HepG2 (cell line): ENCODE data around the gene MYH9. TPM values are rescaled to one million over a fixed set of nuclear protein-coding genes. Genes with fewer than 3 reads are reported as not detected.
A peak's percentile ranks its signal among the peaks of the same experiment; 100 is the strongest.

ENCODE experiments used
- CBFB ChIP-seq: sonication (generic); formaldehyde crosslinking; IDR thresholded peaks from 2 replicates; pipeline ENCODE4 v1.4.0; 2020; ENCODE audit warnings: missing genetic modification reagents
- CCAR2 ChIP-seq: fragments of 200-400 bp; formaldehyde crosslinking; optimal IDR thresholded peaks from 2 replicates; pipeline ENCODE3; 2018; ENCODE audit warnings: low read depth, mild to moderate bottlenecking, low read length, moderate library complexity
- ETV5 ChIP-seq: IDR thresholded peaks from 2 replicates; pipeline ENCODE4 v1.6.1; 2018; ENCODE audit warnings: missing biosample characterization, missing genetic modification reagents, inconsistent platforms, borderline replicate concordance
- HOMEZ ChIP-seq: IDR thresholded peaks from 2 replicates; pipeline ENCODE4 v1.6.1; 2016; ENCODE audit warnings: low read depth
- LRRFIP1 ChIP-seq: sonication (generic); formaldehyde crosslinking; conservative IDR thresholded peaks from 2 replicates; pipeline ENCODE4 v1.4.0; 2020; ENCODE audit warnings: missing genetic modification reagents
- MBNL3 ChIP-seq: fragments of 250-450 bp; sonication (Bioruptor Pico); conservative IDR thresholded peaks from 2 replicates; pipeline ENCODE4 v1.8.0; 2022; ENCODE audit warnings: mild to moderate bottlenecking, inconsistent platforms
- NR2C2 ChIP-seq: sonication (generic); formaldehyde crosslinking; IDR thresholded peaks from 2 replicates; pipeline ENCODE4 v1.4.0; 2020; ENCODE audit warnings: missing genetic modification reagents, mild to moderate bottlenecking, moderate library complexity, borderline replicate concordance
- RELA ChIP-seq: sonication (generic); formaldehyde crosslinking; IDR thresholded peaks from 2 replicates; pipeline ENCODE4 v1.4.0; 2020; ENCODE audit warnings: missing genetic modification reagents
- REPIN1 ChIP-seq: sonication (generic); formaldehyde crosslinking; IDR thresholded peaks from 2 replicates; pipeline ENCODE4 v1.8.0; 2022; ENCODE audit warnings: missing genetic modification reagents, low read depth, mild to moderate bottlenecking, borderline replicate concordance
- SOX5 ChIP-seq: IDR thresholded peaks from 2 replicates; pipeline ENCODE4 v1.6.1; 2016; ENCODE audit warnings: borderline replicate concordance
- STAT6 ChIP-seq: sonication (generic); formaldehyde crosslinking; IDR thresholded peaks from 2 replicates; pipeline ENCODE4 v1.4.0; 2020; ENCODE audit warnings: missing genetic modification reagents, mild to moderate bottlenecking, borderline replicate concordance
- ZFY ChIP-seq: sonication (generic); formaldehyde crosslinking; IDR thresholded peaks from 2 replicates; pipeline ENCODE4 v1.4.0; 2020; ENCODE audit warnings: missing genetic modification reagents
- ZNF720 ChIP-seq: sonication (generic); formaldehyde crosslinking; IDR thresholded peaks from 2 replicates; pipeline ENCODE4 v1.4.0; 2020; ENCODE audit warnings: missing genetic modification reagents
- polyA plus RNA-seq, 8 experiments: library from polyadenylated mRNA; depleted of rRNA in 3 of 8; stranded (reverse) in 7 of 8; unstranded in 1 of 8; fragments of >200 nt; fragmentation: Illumina TruSeq in 4 of 8; extraction: Trizol in 4 of 8; gene quantifications; 2 replicates each; pipeline versions ENCODE4 v1.2.1 to v1.2.3, GENCODE V29; 2011 to 2016; ENCODE audit warnings: low read depth in 4 of 8, missing spikeins in 1 of 8, mixed read lengths in 1 of 8; ENCODE audit not compliant: insufficient read depth in 1 of 8
- total RNA-seq, 5 experiments: library from RNA; depleted of rRNA; stranded (reverse); fragments of >200 nt; fragmentation: Illumina TruSeq; extraction: Trizol; gene quantifications; 2 replicates each; pipeline ENCODE4 v1.2.3, GENCODE V29; 2016; ENCODE audit warnings: low read depth in 1 of 5
- TF ChIP-seq, protein P1 (sequence below): fragments of 450-650 bp; IDR thresholded peaks from 2 replicates; pipeline ENCODE4 v1.6.1; 2016
- TF ChIP-seq, protein P2 (sequence below): sonication (generic); formaldehyde crosslinking; IDR thresholded peaks from 2 replicates; pipeline ENCODE4 v1.8.1; 2023; ENCODE audit warnings: mild to moderate bottlenecking, inconsistent platforms, moderate library complexity, missing genetic modification reagents, borderline replicate concordance
- TF ChIP-seq, protein P3 (sequence below): IDR thresholded peaks from 2 replicates; pipeline ENCODE4 v1.6.1; 2016; ENCODE audit warnings: low read depth, borderline replicate concordance
- TF ChIP-seq, protein P4 (sequence below): sonication (generic); formaldehyde crosslinking; IDR thresholded peaks from 2 replicates; pipeline ENCODE4 v1.5.0; 2020; ENCODE audit warnings: missing genetic modification reagents

MYH9 gene
- total and polyA plus RNA-seq, 2 of the 13 experiments (the other 11 are each of a cell fraction or from before 2014, with no cell fraction given), result 50.7 to 98.5 TPM

GRCh38 chr22:36350751-36351594 lies 36.8 kb downstream of the MYH9 start (continued):
- TF ChIP-seq STAT6 (CRISPR knock-in tag) (no peak), ZNF720 (CRISPR knock-in tag) (no peak), CBFB (peak; percentile 49; the same call in 1 of the 2 replicates), RELA (CRISPR knock-in tag) (peak; percentile 97), NR2C2 (CRISPR knock-in tag) (peak; percentile 37; the same call in 1 of the 2 replicates), HOMEZ (peak; percentile 28; the same call in 1 of the 2 replicates), ZFY (CRISPR knock-in tag) (no peak), SOX5 (CRISPR knock-in tag) (peak; percentile 79; the same call in 1 of the 2 replicates), ETV5 (CRISPR knock-in tag) (peak; percentile 67; the same call in 1 of the 2 replicates), MBNL3 (CRISPR knock-in tag) (no peak), REPIN1 (CRISPR knock-in tag) (peak; percentile 72; the same call in 1 of the 2 replicates), LRRFIP1 (no peak), CCAR2 (no peak)
- TF ChIP-seq, protein P1, sequence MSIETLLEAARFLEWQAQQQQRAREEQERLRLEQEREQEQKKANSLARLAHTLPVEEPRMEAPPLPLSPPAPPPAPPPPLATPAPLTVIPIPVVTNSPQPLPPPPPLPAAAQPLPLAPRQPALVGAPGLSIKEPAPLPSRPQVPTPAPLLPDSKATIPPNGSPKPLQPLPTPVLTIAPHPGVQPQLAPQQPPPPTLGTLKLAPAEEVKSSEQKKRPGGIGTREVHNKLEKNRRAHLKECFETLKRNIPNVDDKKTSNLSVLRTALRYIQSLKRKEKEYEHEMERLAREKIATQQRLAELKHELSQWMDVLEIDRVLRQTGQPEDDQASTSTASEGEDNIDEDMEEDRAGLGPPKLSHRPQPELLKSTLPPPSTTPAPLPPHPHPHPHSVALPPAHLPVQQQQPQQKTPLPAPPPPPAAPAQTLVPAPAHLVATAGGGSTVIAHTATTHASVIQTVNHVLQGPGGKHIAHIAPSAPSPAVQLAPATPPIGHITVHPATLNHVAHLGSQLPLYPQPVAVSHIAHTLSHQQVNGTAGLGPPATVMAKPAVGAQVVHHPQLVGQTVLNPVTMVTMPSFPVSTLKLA, result no peak
- TF ChIP-seq, protein P2, sequence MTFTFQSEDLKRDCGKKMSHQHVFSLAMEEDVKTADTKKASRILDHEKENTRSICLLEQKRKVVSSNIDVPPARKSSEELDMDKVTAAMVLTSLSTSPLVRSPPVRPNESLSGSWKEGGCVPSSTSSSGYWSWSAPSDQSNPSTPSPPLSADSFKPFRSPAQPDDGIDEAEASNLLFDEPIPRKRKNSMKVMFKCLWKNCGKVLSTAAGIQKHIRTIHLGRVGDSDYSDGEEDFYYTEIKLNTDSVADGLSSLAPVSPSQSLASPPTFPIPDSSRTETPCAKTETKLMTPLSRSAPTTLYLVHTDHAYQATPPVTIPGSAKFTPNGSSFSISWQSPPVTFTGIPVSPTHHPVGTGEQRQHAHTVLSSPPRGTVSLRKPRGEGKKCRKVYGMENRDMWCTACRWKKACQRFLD (CRISPR knock-in tag), result no peak
- TF ChIP-seq, protein P3, sequence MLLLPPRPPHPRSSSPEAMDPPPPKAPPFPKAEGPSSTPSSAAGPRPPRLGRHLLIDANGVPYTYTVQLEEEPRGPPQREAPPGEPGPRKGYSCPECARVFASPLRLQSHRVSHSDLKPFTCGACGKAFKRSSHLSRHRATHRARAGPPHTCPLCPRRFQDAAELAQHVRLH (CRISPR knock-in tag), result no peak; the same call in 1 of the 2 replicates
- TF ChIP-seq, protein P4, sequence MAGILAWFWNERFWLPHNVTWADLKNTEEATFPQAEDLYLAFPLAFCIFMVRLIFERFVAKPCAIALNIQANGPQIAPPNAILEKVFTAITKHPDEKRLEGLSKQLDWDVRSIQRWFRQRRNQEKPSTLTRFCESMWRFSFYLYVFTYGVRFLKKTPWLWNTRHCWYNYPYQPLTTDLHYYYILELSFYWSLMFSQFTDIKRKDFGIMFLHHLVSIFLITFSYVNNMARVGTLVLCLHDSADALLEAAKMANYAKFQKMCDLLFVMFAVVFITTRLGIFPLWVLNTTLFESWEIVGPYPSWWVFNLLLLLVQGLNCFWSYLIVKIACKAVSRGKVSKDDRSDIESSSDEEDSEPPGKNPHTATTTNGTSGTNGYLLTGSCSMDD (CRISPR knock-in tag), result no peak
